Gastroesophageal sphincter (tissue), 4 donors: Measurements from ENCODE around the gene INKA2. TPM values are rescaled to one million over a fixed set of nuclear protein-coding genes. Genes with fewer than 3 reads are reported as not detected.

Experiments used
- ATAC-seq: fragments of 150-250 bp; one replicate; pipeline ENCODE4 v1.9.1; 2016; ENCODE audit warnings: mild to moderate bottlenecking, moderate library complexity
- H3K27ac ChIP-seq, 4 donors: fragments of 200-600 bp; sonication (generic) in 3 of 4; 1 replicate in 3 of 4; 2 replicates in 1 of 4; pipeline ENCODE4 v1.5.1; 2016 to 2019
- H3K27me3 ChIP-seq: fragments of 200-600 bp; sonication (generic); one replicate; pipeline ENCODE4 v1.5.1; 2019
- H3K36me3 ChIP-seq, 2 donors: fragments of 200-600 bp; sonication (generic); one replicate each; pipeline ENCODE4 v1.5.1; 2019; ENCODE audit warnings: control low read depth in 1 of 2
- H3K4me1 ChIP-seq, 3 donors: fragments of 200-600 bp; sonication (generic); 1 replicate in 2 of 3; 2 replicates in 1 of 3; pipeline ENCODE4 v1.5.1; 2016 to 2019; ENCODE audit warnings: control low read depth in 2 of 3
- H3K4me3 ChIP-seq, 2 donors: fragments of 200-600 bp; sonication (generic); one replicate each; pipeline ENCODE4 v1.5.1; 2019; ENCODE audit warnings: mild to moderate bottlenecking in 1 of 2, moderate library complexity in 1 of 2
- H3K9me3 ChIP-seq, 3 donors: fragments of 200-600 bp; sonication (generic); one replicate each; pipeline ENCODE4 v1.5.1; 2017 to 2019; ENCODE audit warnings: control low read depth in 2 of 3
- CTCF ChIP-seq, 4 experiments: fragments of 200-600 bp in 2 of 4; fragments of 450-650 bp in 2 of 4; sonication (generic) in 1 of 4; IDR thresholded peaks; one replicate each; pipeline ENCODE4 v1.5.1; 2017 to 2019; ENCODE audit warnings: antibody characterized with exemption in 4 of 4, mild to moderate bottlenecking in 2 of 4, moderate library complexity in 2 of 4
- EP300 ChIP-seq: sonication (generic); formaldehyde crosslinking; IDR thresholded peaks from one replicate; pipeline ENCODE4 v1.6.1; 2017; ENCODE audit warnings: antibody characterized with exemption, mild to moderate bottlenecking
- POLR2A ChIP-seq, 2 donors: fragments of 450-650 bp; IDR thresholded peaks; one replicate each; pipeline ENCODE4 v1.6.1; 2017; ENCODE audit warnings: antibody characterized with exemption in 2 of 2, mild to moderate bottlenecking in 2 of 2, moderate library complexity in 1 of 2
- POLR2AphosphoS5 ChIP-seq: sonication (generic); formaldehyde crosslinking; IDR thresholded peaks from one replicate; pipeline ENCODE4 v1.6.1; 2017; ENCODE audit warnings: antibody characterized with exemption
- WGBS, 2 donors: methylation state at CpG; one replicate each; pipeline ENCODE4 v1.1.5; 2018; ENCODE audit warnings: low coverage in 1 of 2; 5-methylcytosine and 5-hydroxymethylcytosine counted together
- small RNA-seq, 4 donors: library from RNA; depleted of rRNA; stranded (forward); fragments of <200 nt; gene quantifications; one replicate each; pipeline ENCODE3, GENCODE V24; 2016
- total RNA-seq, 4 donors: library from RNA; depleted of rRNA; stranded (reverse); fragments of >200 nt; gene quantifications; one replicate each; pipeline ENCODE4 v1.1.0, GENCODE V29; 2016

The INKA2 gene
- total RNA-seq, 4 donors from 2014 or later: 7.2 to 12.8 (median 8.8) TPM

GRCh38 chr1:111691886-111692285, 47.3 kb downstream of the INKA2 start:
- Histone ChIP-seq H3K36me3 (peaks cover 0 to 9% of the 10 kb centered on the region in 2 donors), H3K4me1 (peaks cover 11 to 69% (median 23%) of the 10 kb centered on the region in 3 donors), H3K27me3 (no peaks in the 10 kb centered on the region), H3K9me3 (peaks cover 0 to 4% (median 0%) of the 10 kb centered on the region in 3 donors), H3K27ac (peak overlapping the region in 2 of 4 donors; percentile 43 to 68), H3K4me3 (no peak overlapping the region)
- WGBS, 2 donors: 29 to 57% methylated on average over 1 of the region's 1 CpG
- ATAC-seq: no peak
- TF ChIP-seq POLR2A (IDR thresholded peaks at IDR 0.05) (no peak), CTCF (IDR thresholded peaks at IDR 0.05) (no peak), EP300 (no peak), POLR2AphosphoS5 (no peak)

- peaks cover 0 to 7% (median 0%) of the 10 kb centered on the region in 3 donors for H3K9me3 ChIP-seq
- no peak for TF ChIP-seq POLR2A (IDR thresholded peaks at IDR 0.05)
- peak; percentile 21 for TF ChIP-seq POLR2AphosphoS5
- H3K27ac ChIP-seq: peak overlapping the region; percentile 15 to 68 (median 52)
- H3K36me3 ChIP-seq: peaks cover 0 to 9% of the 10 kb centered on the region in 2 donors
- peak; percentile 69 for ATAC-seq
- no peaks in the 10 kb centered on the region for H3K27me3 ChIP-seq
- H3K4me1 ChIP-seq: peaks cover 11 to 54% (median 23%) of the 10 kb centered on the region in 3 donors
- H3K4me3 ChIP-seq: no peak overlapping the region
Observed at GRCh38 chr1:111690306-111690617, 48.9 kb downstream of the INKA2 start.

Small RNA genes within 50 kb of the gene (small RNA-seq; reads per million reads assigned to genes)
- gene INKA2: 0 to 2.7 (median 0.63) reads per million in 4 donors

Other genes with a start within 250 kb of the INKA2 start
- 10 to 100 TPM in 2 of 4 donors, 1 to 10 TPM in 2; 3.4 to 13.7 (median 7.8) TPM for gene ADORA3, start 235.8 kb downstream of the INKA2 start, total RNA-seq
- 10 to 100 TPM in 1 of 4 donors, 1 to 10 TPM in 1, under 1 TPM in 1, not detected in 1; 0.85 to 14.1 (median 3.2) TPM for gene TMIGD3, start 235.8 kb downstream of the INKA2 start, total RNA-seq
- 100 to 1,000 TPM; 177 to 268 (median 214) TPM for gene RAP1A, start 119.6 kb downstream of the INKA2 start, total RNA-seq
- 10 to 100 TPM; 11.6 to 24.4 (median 14.8) TPM for gene DDX20, start 16.5 kb upstream of the INKA2 start, total RNA-seq